ENCODE data around the gene PGP.
A peak's percentile ranks its signal among the peaks of the same experiment; 100 is the strongest.

PGP gene

DNA sequence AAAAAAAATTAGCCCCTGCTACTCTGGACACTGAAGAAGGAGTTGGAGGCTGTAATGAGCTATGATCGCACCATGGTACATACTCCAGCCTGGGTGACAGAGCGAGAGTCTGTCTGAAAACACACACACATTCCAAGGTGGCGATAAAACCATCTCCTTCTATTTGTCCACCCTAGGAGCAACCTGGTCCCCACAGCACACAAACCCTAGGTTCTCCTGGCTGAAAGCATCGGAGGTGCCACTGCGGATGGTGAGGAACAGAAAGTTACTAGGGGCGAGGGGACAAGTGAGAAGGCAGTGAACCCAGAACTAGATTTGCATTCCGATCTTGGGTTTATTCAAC, 38.1 kb upstream of the PGP start:
- TF ChIP-seq, protein P1, sequence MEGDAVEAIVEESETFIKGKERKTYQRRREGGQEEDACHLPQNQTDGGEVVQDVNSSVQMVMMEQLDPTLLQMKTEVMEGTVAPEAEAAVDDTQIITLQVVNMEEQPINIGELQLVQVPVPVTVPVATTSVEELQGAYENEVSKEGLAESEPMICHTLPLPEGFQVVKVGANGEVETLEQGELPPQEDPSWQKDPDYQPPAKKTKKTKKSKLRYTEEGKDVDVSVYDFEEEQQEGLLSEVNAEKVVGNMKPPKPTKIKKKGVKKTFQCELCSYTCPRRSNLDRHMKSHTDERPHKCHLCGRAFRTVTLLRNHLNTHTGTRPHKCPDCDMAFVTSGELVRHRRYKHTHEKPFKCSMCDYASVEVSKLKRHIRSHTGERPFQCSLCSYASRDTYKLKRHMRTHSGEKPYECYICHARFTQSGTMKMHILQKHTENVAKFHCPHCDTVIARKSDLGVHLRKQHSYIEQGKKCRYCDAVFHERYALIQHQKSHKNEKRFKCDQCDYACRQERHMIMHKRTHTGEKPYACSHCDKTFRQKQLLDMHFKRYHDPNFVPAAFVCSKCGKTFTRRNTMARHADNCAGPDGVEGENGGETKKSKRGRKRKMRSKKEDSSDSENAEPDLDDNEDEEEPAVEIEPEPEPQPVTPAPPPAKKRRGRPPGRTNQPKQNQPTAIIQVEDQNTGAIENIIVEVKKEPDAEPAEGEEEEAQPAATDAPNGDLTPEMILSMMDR (conservative IDR thresholded peaks at IDR 0.05; ENCODE audit: low read depth) = no peak
- ChIA-PET POLR2A (ENCODE audit: low non-redundant PET) (no interaction called here), CTCF (interaction anchor here (0.8 to 1.3 kb wide), 2 partner anchors 22 to 47 kb away, joined by 3 to 5 read pairs; no protein-coding TSS in a partner anchor)
- peak overlapping the region; percentile 97 for H3K27ac ChIP-seq
- DNase-seq (ENCODE audit: low spot score) = no peak

DNA sequence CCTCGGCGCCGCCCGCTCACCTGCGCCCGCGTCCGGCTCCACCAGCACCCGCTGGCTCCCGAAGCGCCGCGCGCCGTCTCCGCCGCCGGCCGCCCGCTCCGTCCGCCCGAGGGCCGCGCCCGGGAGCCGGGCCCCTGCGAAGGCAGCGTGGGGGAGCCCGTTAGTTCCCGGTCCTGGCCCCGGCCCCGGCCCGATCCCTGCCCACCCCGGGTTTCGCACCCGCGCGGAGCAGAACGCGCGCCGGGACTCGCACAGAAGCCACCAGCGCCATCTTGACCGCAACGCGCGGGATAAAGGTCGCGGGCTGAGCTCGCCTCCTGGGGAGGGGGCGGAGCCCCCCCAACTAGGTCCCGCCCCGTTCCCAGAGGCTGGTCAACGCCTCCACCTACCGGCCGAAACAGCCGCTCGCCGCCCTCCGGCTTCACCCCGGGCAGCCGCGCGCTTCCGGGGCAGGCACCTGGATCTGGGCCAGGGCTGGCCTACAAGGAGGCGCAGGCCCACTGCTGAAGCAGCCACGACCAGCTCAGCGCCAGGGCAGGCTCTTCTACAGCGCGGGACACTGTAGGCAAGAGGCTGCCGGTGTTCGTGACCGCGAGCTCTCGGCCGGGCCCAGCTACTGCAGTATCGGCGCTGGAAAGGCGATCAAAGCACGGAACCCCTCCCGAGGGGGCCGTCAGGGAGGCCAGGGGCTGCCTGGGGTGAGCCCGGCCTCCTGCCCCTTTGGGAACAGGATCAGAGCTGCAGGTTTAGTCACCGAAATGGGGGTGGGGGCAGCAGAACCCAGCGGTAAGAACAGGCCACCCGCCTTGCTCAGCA, 36.9 kb upstream of the PGP start, which contains the start of gene ECI1:
ECI1 (minus strand) TSS at position 292 of the 816 bp plus-strand sequence; CDS start at position 271, 21 bp downstream.
- H3K27ac ChIP-seq = peak within 1 kb of the TSS; percentile 97
- ChIA-PET POLR2A (ENCODE audit: low non-redundant PET) (interaction anchor here (0.6 to 2.5 kb wide), 5 partner anchors 15 to 271 kb away, joined by 3 to 9 read pairs (median 3); partner anchors contain the start of gene TRAF7), CTCF (interaction anchor here (0.7 to 1.5 kb wide), 6 partner anchors 15 to 57 kb away, joined by 3 to 6 read pairs (median 3); partner anchors contain the start of genes BRICD5 and DNASE1L2)
- TF ChIP-seq, protein P1 (conservative IDR thresholded peaks at IDR 0.05; ENCODE audit: low read depth) = peak; percentile 65
- DNase-seq (ENCODE audit: low spot score) = peak; percentile 98

DNA sequence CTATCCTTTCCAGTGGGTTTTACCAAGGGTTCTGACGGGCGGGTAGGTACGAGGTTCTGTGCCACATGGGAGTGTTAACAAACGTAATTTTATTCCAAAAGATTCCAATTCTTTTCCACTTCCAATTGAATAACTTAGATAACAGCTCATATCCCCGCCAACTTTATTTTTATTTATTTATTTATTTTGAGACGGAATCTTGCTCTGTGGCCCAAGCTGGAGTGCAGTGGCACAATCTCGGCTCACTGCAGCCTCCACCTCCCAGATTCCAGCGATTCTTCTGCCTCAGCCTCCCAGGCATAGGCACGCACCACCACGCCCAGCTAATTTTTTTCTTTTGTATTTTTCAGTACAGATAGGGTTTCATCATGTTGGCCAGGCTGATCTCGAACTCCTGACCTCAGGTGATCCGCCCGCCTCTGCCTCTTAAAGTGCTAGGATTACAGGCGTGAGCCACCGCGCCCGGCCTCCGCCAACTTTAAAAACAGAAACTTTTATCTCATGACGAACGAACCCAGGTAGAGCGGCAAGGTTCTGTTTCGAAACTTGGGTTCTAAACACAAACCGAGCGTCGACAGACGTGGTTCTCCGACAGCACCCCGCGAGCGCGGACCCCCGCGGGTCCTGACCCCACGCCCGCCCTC, 36.1 kb upstream of the PGP start:
- TF ChIP-seq, protein P1 (conservative IDR thresholded peaks at IDR 0.05; ENCODE audit: low read depth) = no peak
- CTCF ChIA-PET = interaction anchor here (0.7 to 1.5 kb wide), 3 partner anchors 13 to 56 kb away, joined by 3 to 6 read pairs (median 5); no protein-coding TSS in a partner anchor
- peak overlapping the region; percentile 97 for H3K27ac ChIP-seq
- POLR2A ChIA-PET (ENCODE audit: low non-redundant PET) = interaction anchor here (0.6 to 2.5 kb wide), 5 partner anchors 36 to 272 kb away, joined by 3 to 9 read pairs (median 4); partner anchors contain the start of genes PGP and TRAF7
- DNase-seq (ENCODE audit: low spot score) = no peak

- H3K27ac ChIP-seq = peak overlapping the region; percentile 3; the same call in 1 of the 2 replicates
- ChIA-PET POLR2A (ENCODE audit: low non-redundant PET) (no interaction called here), CTCF (interaction anchor here (0.7 kb wide), 1 partner anchor 39 kb away, joined by 4 read pairs; no protein-coding TSS in a partner anchor)
- DNase-seq (ENCODE audit: low spot score) = no peak
- TF ChIP-seq, protein P1 (conservative IDR thresholded peaks at IDR 0.05; ENCODE audit: low read depth) = no peak
These were observed 31.8 kb upstream of the PGP start for GRCh38 chr16:2246301-2246885.

GRCh38 chr16:2244926-2245795, 30.5 kb upstream of the PGP start:
- DNase-seq (ENCODE audit: low spot score) = no peak
- TF ChIP-seq, protein P1 (conservative IDR thresholded peaks at IDR 0.05; ENCODE audit: low read depth) = no peak
- peak overlapping the region; percentile 21 for H3K27ac ChIP-seq
- POLR2A ChIA-PET (ENCODE audit: low non-redundant PET) = interaction anchor here (0.6 kb wide), 1 partner anchor 17 kb away, joined by 4 read pairs; no protein-coding TSS in a partner anchor
- CTCF ChIA-PET = no interaction called here
